HepG2 (cell line): ENCODE measurements around the gene KIF17.

ENCODE experiments used
- CBX2 ChIP-seq, 2 experiments: fragments of 200-600 bp in 1 of 2; sonication (generic); formaldehyde crosslinking in 1 of 2; IDR thresholded peaks; 2 replicates each; pipeline versions ENCODE4 v1.7.0 to v1.8.1; 2018 to 2022; ENCODE audit warnings: low read depth in 2 of 2, low read length in 1 of 2, mild to moderate bottlenecking in 1 of 2, missing genetic modification reagents in 1 of 2
- FOXM1 ChIP-seq: sonication (generic); formaldehyde crosslinking; IDR thresholded peaks from 2 replicates; pipeline ENCODE4 v1.5.0; 2020; ENCODE audit warnings: missing genetic modification reagents
- HNRNPK ChIP-seq: fragments of 200-400 bp; formaldehyde crosslinking; IDR thresholded peaks from 2 replicates; pipeline ENCODE4 v1.6.1; 2018; ENCODE audit warnings: low read length, low read depth, moderate library complexity, mild to moderate bottlenecking; ENCODE audit not compliant: poor library complexity, severe bottlenecking
- HOXA5 ChIP-seq: sonication (generic); formaldehyde crosslinking; IDR thresholded peaks from 2 replicates; pipeline ENCODE4 v1.4.0; 2020; ENCODE audit warnings: missing genetic modification reagents
- ISX ChIP-seq: sonication (generic); formaldehyde crosslinking; conservative IDR thresholded peaks from 2 replicates; pipeline ENCODE4 v1.5.0; 2020; ENCODE audit warnings: missing genetic modification reagents
- NFE2L1 ChIP-seq: sonication (generic); formaldehyde crosslinking; IDR thresholded peaks from 2 replicates; pipeline ENCODE4 v1.4.0; 2020; ENCODE audit warnings: missing genetic modification reagents, mild to moderate bottlenecking, borderline replicate concordance
- NR3C1 ChIP-seq: sonication (generic); formaldehyde crosslinking; IDR thresholded peaks from 2 replicates; pipeline ENCODE4 v1.4.0; 2020; ENCODE audit warnings: missing genetic modification reagents
- POLR2AphosphoS5 ChIP-seq: IDR thresholded peaks from 2 replicates; pipeline ENCODE4 v1.6.1; 2012; ENCODE audit warnings: low read depth, low read length
- TGIF2 ChIP-seq: IDR thresholded peaks from 2 replicates; pipeline ENCODE4 v1.6.1; 2016; ENCODE audit warnings: control low read depth, missing compliant biosample characterization
- ZNF672 ChIP-seq: sonication (generic); formaldehyde crosslinking; IDR thresholded peaks from 2 replicates; pipeline ENCODE4 v1.8.1; 2022; ENCODE audit warnings: missing genetic modification reagents
- ZNF780A ChIP-seq: sonication (generic); formaldehyde crosslinking; IDR thresholded peaks from 2 replicates; pipeline ENCODE4 v1.8.0; 2022; ENCODE audit warnings: mild to moderate bottlenecking, missing genetic modification reagents, moderate library complexity
- TF ChIP-seq, protein P1 (sequence below): sonication (generic); formaldehyde crosslinking; IDR thresholded peaks from 2 replicates; pipeline ENCODE4 v1.4.0; 2020; ENCODE audit warnings: missing genetic modification reagents
- TF ChIP-seq, protein P2 (sequence below): sonication (generic); formaldehyde crosslinking; IDR thresholded peaks from 2 replicates; pipeline ENCODE4 v1.5.0; 2020; ENCODE audit warnings: missing genetic modification reagents
- TF ChIP-seq, protein P3 (sequence below): sonication (generic); formaldehyde crosslinking; IDR thresholded peaks from 2 replicates; pipeline ENCODE4 v1.4.0; 2020; ENCODE audit warnings: missing genetic modification reagents, borderline replicate concordance

DNA sequence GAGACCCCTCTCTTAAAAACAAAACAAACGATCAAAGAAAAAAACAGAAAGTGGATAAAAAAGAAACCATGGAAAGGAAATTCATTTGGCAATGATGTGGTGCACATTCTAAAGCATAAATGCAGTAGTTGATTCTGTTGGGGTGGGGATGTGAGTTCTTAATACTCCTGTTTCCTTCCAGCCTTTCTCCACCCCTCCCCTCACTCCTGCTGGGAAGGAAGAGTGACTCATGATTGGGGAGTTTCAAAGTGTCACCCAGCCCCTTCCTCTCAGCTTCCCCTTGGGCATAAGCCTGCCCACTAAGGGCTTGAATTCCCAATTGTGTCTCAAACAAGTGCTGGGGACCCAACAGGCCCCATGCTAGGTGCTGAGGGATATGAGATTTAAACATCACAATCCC lies 91.3 kb downstream of the KIF17 start:
- TF ChIP-seq, protein P1, sequence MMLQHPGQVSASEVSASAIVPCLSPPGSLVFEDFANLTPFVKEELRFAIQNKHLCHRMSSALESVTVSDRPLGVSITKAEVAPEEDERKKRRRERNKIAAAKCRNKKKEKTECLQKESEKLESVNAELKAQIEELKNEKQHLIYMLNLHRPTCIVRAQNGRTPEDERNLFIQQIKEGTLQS: no peak
- TF ChIP-seq ZNF672 (CRISPR knock-in tag) (no peak), CBX2 (IDR thresholded peaks at IDR 0.05; ENCODE audit: low read depth, low read length) (no peak), CBX2 (CRISPR knock-in tag; IDR thresholded peaks at IDR 0.05; ENCODE audit: low read depth) (no peak), NFE2L1 (CRISPR knock-in tag) (no peak), HOXA5 (CRISPR knock-in tag) (no peak), ISX (CRISPR knock-in tag) (no peak), ZNF780A (no peak), FOXM1 (CRISPR knock-in tag) (no peak), POLR2AphosphoS5 (no peak), TGIF2 (CRISPR knock-in tag) (no peak), HNRNPK (no peak), NR3C1 (CRISPR knock-in tag) (no peak)
- TF ChIP-seq, protein P2, sequence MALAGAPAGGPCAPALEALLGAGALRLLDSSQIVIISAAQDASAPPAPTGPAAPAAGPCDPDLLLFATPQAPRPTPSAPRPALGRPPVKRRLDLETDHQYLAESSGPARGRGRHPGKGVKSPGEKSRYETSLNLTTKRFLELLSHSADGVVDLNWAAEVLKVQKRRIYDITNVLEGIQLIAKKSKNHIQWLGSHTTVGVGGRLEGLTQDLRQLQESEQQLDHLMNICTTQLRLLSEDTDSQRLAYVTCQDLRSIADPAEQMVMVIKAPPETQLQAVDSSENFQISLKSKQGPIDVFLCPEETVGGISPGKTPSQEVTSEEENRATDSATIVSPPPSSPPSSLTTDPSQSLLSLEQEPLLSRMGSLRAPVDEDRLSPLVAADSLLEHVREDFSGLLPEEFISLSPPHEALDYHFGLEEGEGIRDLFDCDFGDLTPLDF (CRISPR knock-in tag): no peak
- TF ChIP-seq, protein P3, sequence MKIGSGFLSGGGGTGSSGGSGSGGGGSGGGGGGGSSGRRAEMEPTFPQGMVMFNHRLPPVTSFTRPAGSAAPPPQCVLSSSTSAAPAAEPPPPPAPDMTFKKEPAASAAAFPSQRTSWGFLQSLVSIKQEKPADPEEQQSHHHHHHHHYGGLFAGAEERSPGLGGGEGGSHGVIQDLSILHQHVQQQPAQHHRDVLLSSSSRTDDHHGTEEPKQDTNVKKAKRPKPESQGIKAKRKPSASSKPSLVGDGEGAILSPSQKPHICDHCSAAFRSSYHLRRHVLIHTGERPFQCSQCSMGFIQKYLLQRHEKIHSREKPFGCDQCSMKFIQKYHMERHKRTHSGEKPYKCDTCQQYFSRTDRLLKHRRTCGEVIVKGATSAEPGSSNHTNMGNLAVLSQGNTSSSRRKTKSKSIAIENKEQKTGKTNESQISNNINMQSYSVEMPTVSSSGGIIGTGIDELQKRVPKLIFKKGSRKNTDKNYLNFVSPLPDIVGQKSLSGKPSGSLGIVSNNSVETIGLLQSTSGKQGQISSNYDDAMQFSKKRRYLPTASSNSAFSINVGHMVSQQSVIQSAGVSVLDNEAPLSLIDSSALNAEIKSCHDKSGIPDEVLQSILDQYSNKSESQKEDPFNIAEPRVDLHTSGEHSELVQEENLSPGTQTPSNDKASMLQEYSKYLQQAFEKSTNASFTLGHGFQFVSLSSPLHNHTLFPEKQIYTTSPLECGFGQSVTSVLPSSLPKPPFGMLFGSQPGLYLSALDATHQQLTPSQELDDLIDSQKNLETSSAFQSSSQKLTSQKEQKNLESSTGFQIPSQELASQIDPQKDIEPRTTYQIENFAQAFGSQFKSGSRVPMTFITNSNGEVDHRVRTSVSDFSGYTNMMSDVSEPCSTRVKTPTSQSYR (CRISPR knock-in tag): no peak
